CD4-positive, CD25-positive, alpha-beta regulatory T cell (primary cell): ENCODE measurements around the gene RNGTT. TPM values are rescaled to one million over a fixed set of nuclear protein-coding genes. Genes with fewer than 3 reads are reported as not detected.

Experiments
- ATAC-seq, 2 donors: fragments of 150-1000 bp; cut with Tn5 transposase; one replicate each; pipeline ENCODE4 v1.10.0; 2021; ENCODE audit warnings: low read depth in 2 of 2, moderate number of reproducible peaks in 2 of 2, moderate library complexity in 1 of 2
- DNase-seq, 3 donors: peaks; one replicate each; pipeline versions ENCODE4 v3.0.0 to v3.0.0-alpha.2; 2012 to 2022; ENCODE audit warnings: mixed read lengths in 1 of 3
- H3K27ac ChIP-seq: one replicate; pipeline ENCODE4 v1.7.0; 2013; ENCODE audit warnings: mild to moderate bottlenecking, low read length; ENCODE audit not compliant: insufficient read depth, poor library complexity, severe bottlenecking
- H3K27me3 ChIP-seq: one replicate; pipeline ENCODE4 v1.7.0; 2013; ENCODE audit warnings: low read length; ENCODE audit not compliant: control insufficient read depth, insufficient read depth
- H3K36me3 ChIP-seq: one replicate; pipeline ENCODE4 v1.7.0; 2013; ENCODE audit warnings: mild to moderate bottlenecking, low read length, moderate library complexity; ENCODE audit not compliant: control insufficient read depth, insufficient read depth
- H3K4me1 ChIP-seq: 2 replicates; pipeline ENCODE4 v1.7.0; 2013; ENCODE audit warnings: mild to moderate bottlenecking, low read length; ENCODE audit not compliant: insufficient read depth, control insufficient read depth, poor library complexity, severe bottlenecking
- H3K4me3 ChIP-seq: one replicate; pipeline ENCODE4 v1.7.0; 2013; ENCODE audit warnings: low read depth, mild to moderate bottlenecking, low read length, moderate library complexity
- H3K9me3 ChIP-seq, 2 experiments: 1 replicate in 1 of 2; 2 replicates in 1 of 2; pipeline ENCODE4 v1.7.0; 2013; ENCODE audit warnings: low read length in 2 of 2, mild to moderate bottlenecking in 1 of 2, moderate library complexity in 1 of 2; ENCODE audit not compliant: control insufficient read depth in 2 of 2
- H3K27ac Mint-ChIP-seq, 3 donors: one replicate each; pipeline ENCODE4 v1.8.0; 2020 to 2022; ENCODE audit warnings: mild to moderate bottlenecking in 3 of 3, mixed read lengths in 3 of 3, moderate library complexity in 2 of 3
- H3K27me3 Mint-ChIP-seq: one replicate; pipeline ENCODE4 v1.8.0; 2022; ENCODE audit warnings: mild to moderate bottlenecking, mixed read lengths
- H3K36me3 Mint-ChIP-seq: one replicate; pipeline ENCODE4 v1.8.0; 2020; ENCODE audit warnings: mixed read lengths
- H3K4me1 Mint-ChIP-seq, 4 donors: one replicate each; pipeline ENCODE4 v1.8.0; 2020 to 2022; ENCODE audit warnings: mixed read lengths in 4 of 4, mild to moderate bottlenecking in 1 of 4
- H3K4me3 Mint-ChIP-seq, 4 donors: one replicate each; pipeline ENCODE4 v1.8.0; 2020 to 2022; ENCODE audit warnings: mild to moderate bottlenecking in 4 of 4, mixed read lengths in 4 of 4, moderate library complexity in 3 of 4
- H3K9me3 Mint-ChIP-seq, 7 donors: one replicate each; pipeline ENCODE4 v1.8.0; 2020 to 2022; ENCODE audit warnings: mixed read lengths in 7 of 7, mild to moderate bottlenecking in 3 of 7, moderate library complexity in 2 of 7
- polyA plus RNA-seq, 4 donors: library from polyadenylated mRNA; unstranded; fragments of 300-500 nt; fragmentation: Illumina TruSeq; gene quantifications; one replicate each; pipeline ENCODE4 v1.2.3, GENCODE V29; 2021
- total RNA-seq: library from RNA; stranded (reverse); gene quantifications from one replicate; pipeline ENCODE4 v1.2.3, GENCODE V29; 2022

RNGTT gene
- total and polyA plus RNA-seq, 5 donors from 2014 or later: 14.8 to 22.5 (median 21.8) TPM

DNA sequence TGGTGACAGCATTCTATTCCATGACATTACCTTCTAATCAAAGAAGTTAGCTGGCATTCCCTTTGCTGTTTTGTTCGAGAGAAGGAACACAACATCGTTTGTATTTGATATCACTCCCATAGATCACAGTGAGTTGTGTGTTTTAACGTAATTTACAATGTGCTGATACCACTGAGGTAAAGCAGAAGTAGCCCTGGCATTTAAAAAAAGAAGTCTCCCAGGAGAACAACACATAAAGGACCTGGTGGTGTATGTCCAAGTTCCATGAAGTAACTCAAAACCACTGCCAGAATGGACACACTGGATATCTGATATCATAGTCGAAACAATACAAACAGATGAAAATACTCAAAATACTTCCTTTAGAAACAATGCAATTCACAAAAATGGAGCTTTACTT, 351.7 kb downstream of the RNGTT start:
- H3K27me3 ChIP-seq: no peaks in the 10 kb centered on the region
- H3K27ac ChIP-seq: no peak overlapping the region
- H3K36me3 ChIP-seq: peaks cover 25% of the 10 kb centered on the region
- no peaks in the 10 kb centered on the region for H3K4me1 ChIP-seq
- peaks cover 0 to 3% (median under 1%) of the 10 kb centered on the region in 4 donors for H3K4me1 Mint-ChIP-seq
- DNase-seq (no peak), ATAC-seq (no peak)
- H3K27ac Mint-ChIP-seq: no peak overlapping the region
- peaks cover 56% of the 10 kb centered on the region for H3K36me3 Mint-ChIP-seq
- no peak overlapping the region for H3K4me3 ChIP-seq
- H3K9me3 ChIP-seq: no peaks in the 10 kb centered on the region
- H3K27me3 Mint-ChIP-seq: no peaks in the 10 kb centered on the region
- no peak overlapping the region for H3K4me3 Mint-ChIP-seq
- H3K9me3 Mint-ChIP-seq: peaks cover 0 to 9% (median 3%) of the 10 kb centered on the region in 7 donors

- H3K4me1 Mint-ChIP-seq: peaks cover 0 to 3% (median 0%) of the 10 kb centered on the region in 4 donors
- peaks cover 0 to 8% (median 2%) of the 10 kb centered on the region in 7 donors for H3K9me3 Mint-ChIP-seq
- Histone ChIP-seq H3K4me1 (no peaks in the 10 kb centered on the region), H3K4me3 (no peak overlapping the region), H3K36me3 (peaks cover 25% of the 10 kb centered on the region), H3K9me3 (no peaks in the 10 kb centered on the region), H3K27me3 (no peaks in the 10 kb centered on the region), H3K27ac (no peak overlapping the region)
- H3K27me3 Mint-ChIP-seq: no peaks in the 10 kb centered on the region
- no peak overlapping the region for H3K4me3 Mint-ChIP-seq
- peaks cover 48% of the 10 kb centered on the region for H3K36me3 Mint-ChIP-seq
- H3K27ac Mint-ChIP-seq: no peak overlapping the region
- no peak for DNase-seq
- no peak for ATAC-seq
These were observed 353.4 kb downstream of the RNGTT start for GRCh38 chr6:88609983-88610382.

GRCh38 chr6:88605271-88605670, 358.1 kb downstream of the RNGTT start:
- Histone ChIP-seq H3K36me3 (no peaks in the 10 kb centered on the region), H3K4me3 (no peak overlapping the region), H3K27me3 (no peaks in the 10 kb centered on the region), H3K27ac (no peak overlapping the region), H3K9me3 (no peaks in the 10 kb centered on the region), H3K4me1 (no peaks in the 10 kb centered on the region)
- ATAC-seq: no peak
- Mint-ChIP-seq H3K27me3 (no peaks in the 10 kb centered on the region), H3K4me1 (no peaks in the 10 kb centered on the region), H3K27ac (no peak overlapping the region), H3K9me3 (peaks cover 0 to 6% (median 1%) of the 10 kb centered on the region in 7 donors), H3K4me3 (no peak overlapping the region), H3K36me3 (peaks cover 5% of the 10 kb centered on the region)
- no peak for DNase-seq

DNA sequence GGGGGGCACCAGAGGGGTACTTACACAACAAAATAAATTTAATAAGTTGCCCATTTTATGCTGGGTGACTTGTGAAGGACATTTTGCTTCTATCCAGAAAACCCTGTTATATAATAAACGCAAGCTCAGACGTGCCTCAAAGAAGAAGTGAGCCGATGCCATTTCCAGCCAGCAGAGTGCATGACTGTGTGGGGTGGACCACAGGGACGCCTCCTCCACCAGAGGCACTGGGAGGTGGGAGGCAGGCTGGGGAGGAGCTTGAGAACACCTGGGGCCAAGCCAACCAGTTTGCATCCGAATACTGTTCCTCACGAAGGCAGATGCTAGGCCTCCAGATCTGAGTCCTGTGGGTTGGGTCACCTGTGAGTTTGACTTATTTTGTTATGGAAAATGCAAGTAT, 363.8 kb downstream of the RNGTT start:
- no peaks in the 10 kb centered on the region for H3K27me3 ChIP-seq
- Mint-ChIP-seq H3K27me3 (no peaks in the 10 kb centered on the region), H3K4me1 (no peaks in the 10 kb centered on the region), H3K9me3 (peaks cover 0 to 2% (median 0%) of the 10 kb centered on the region in 7 donors), H3K36me3 (no peaks in the 10 kb centered on the region), H3K27ac (no peak overlapping the region), H3K4me3 (no peak overlapping the region)
- no peaks in the 10 kb centered on the region for H3K4me1 ChIP-seq
- H3K9me3 ChIP-seq: no peaks in the 10 kb centered on the region
- ATAC-seq (no peak), DNase-seq (no peak)
- no peak overlapping the region for H3K4me3 ChIP-seq
- no peak overlapping the region for H3K27ac ChIP-seq
- H3K36me3 ChIP-seq: no peaks in the 10 kb centered on the region

DNA sequence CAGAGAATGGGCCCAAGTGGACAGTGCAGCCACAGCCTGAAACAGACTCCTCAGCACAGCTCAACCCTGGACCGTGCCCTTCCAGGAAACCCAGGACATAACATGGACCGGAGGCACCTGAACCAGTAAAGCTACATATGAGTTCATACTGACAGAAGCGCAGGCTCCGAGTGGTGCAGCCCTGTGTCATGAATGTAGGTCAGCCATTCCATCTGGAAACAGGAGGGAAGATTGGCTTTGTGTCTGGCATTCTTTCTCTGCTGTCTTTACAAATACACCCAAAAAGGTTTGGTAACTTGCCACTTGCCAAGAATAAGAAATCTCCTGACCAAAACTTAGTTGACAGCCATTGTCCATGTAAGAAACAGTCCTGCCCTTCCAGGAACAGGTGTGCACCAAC, 366.6 kb downstream of the RNGTT start:
- ATAC-seq: no peak

GRCh38 chr6:88588938-88589337, 374.5 kb downstream of the RNGTT start:
- no peak overlapping the region for H3K4me3 Mint-ChIP-seq
- no peak overlapping the region for H3K27ac ChIP-seq

More for the DNA sequence above, 366.6 kb downstream of the RNGTT start:
- H3K4me1 ChIP-seq: no peaks in the 10 kb centered on the region
- Mint-ChIP-seq H3K27me3 (no peaks in the 10 kb centered on the region), H3K36me3 (no peaks in the 10 kb centered on the region), H3K9me3 (peaks cover 0 to 4% (median 0%) of the 10 kb centered on the region in 7 donors), H3K4me1 (no peaks in the 10 kb centered on the region), H3K27ac (no peak overlapping the region), H3K4me3 (no peak overlapping the region)
- H3K4me3 ChIP-seq: no peak overlapping the region
- no peak for DNase-seq
- H3K9me3 ChIP-seq: peaks cover 0 to 5% of the 10 kb centered on the region in 2 experiments
- H3K36me3 ChIP-seq: no peaks in the 10 kb centered on the region
- H3K27me3 ChIP-seq: no peaks in the 10 kb centered on the region
- H3K27ac ChIP-seq: no peak overlapping the region

GRCh38 chr6:88587150-88587520, 376.3 kb downstream of the RNGTT start:
- Mint-ChIP-seq H3K9me3 (peaks cover 0 to 14% (median 5%) of the 10 kb centered on the region in 7 donors), H3K27ac (no peak overlapping the region), H3K4me3 (no peak overlapping the region), H3K27me3 (no peaks in the 10 kb centered on the region), H3K4me1 (peaks cover 0 to 6% (median 0%) of the 10 kb centered on the region in 4 donors), H3K36me3 (no peaks in the 10 kb centered on the region)
- Histone ChIP-seq H3K36me3 (no peaks in the 10 kb centered on the region), H3K27ac (no peak overlapping the region), H3K4me3 (no peak overlapping the region), H3K27me3 (no peaks in the 10 kb centered on the region), H3K9me3 (peaks cover 3% of the 10 kb centered on the region in 2 experiments), H3K4me1 (no peaks in the 10 kb centered on the region)
- ATAC-seq: no peak
- no peak for DNase-seq

More at GRCh38 chr6:88588938-88589337, 374.5 kb downstream of the RNGTT start:
- Mint-ChIP-seq H3K27ac (no peak overlapping the region), H3K36me3 (no peaks in the 10 kb centered on the region), H3K4me1 (peaks cover 0 to 6% (median 0%) of the 10 kb centered on the region in 4 donors), H3K9me3 (peaks cover 0 to 6% (median 2%) of the 10 kb centered on the region in 7 donors), H3K27me3 (no peaks in the 10 kb centered on the region)
- DNase-seq: no peak
- no peak for ATAC-seq
- Histone ChIP-seq H3K9me3 (peaks cover 0 to 5% of the 10 kb centered on the region in 2 experiments), H3K4me3 (no peak overlapping the region), H3K4me1 (no peaks in the 10 kb centered on the region), H3K27me3 (no peaks in the 10 kb centered on the region), H3K36me3 (no peaks in the 10 kb centered on the region)

- Mint-ChIP-seq H3K27me3 (no peaks in the 10 kb centered on the region), H3K9me3 (peaks cover 0 to 16% (median 5%) of the 10 kb centered on the region in 7 donors), H3K4me3 (no peak overlapping the region), H3K36me3 (no peaks in the 10 kb centered on the region), H3K27ac (no peak overlapping the region), H3K4me1 (peaks cover 0 to 6% (median 0%) of the 10 kb centered on the region in 4 donors)
- Histone ChIP-seq H3K27me3 (no peaks in the 10 kb centered on the region), H3K27ac (no peak overlapping the region), H3K9me3 (peaks cover 0 to 3% of the 10 kb centered on the region in 2 experiments), H3K4me1 (no peaks in the 10 kb centered on the region), H3K4me3 (no peak overlapping the region), H3K36me3 (no peaks in the 10 kb centered on the region)
- no peak for ATAC-seq
- DNase-seq: no peak
These were observed 376.9 kb downstream of the RNGTT start for GRCh38 chr6:88586371-88587149.
